ENCODE results near the gene PLA2R1.

- no peak for TF ChIP-seq CTCF (IDR thresholded peaks at IDR 0.05)
- TF ChIP-seq POLR2A (IDR thresholded peaks at IDR 0.05): no peak
Observed at GRCh38 chr2:159973325-159973724, 89.1 kb downstream of the PLA2R1 start.

Data from lower leg skin (tissue), 3 donors.